GM21515 (cell line): Measurements from ENCODE around the gene HELT.
A peak's percentile ranks its signal among the peaks of the same experiment; 100 is the strongest.

ENCODE experiments used
- ATAC-seq: cut with Tn5 transposase; IDR thresholded peaks from one replicate; pipeline ENCODE4 v1.9.1; 2021; ENCODE audit not compliant: unreplicated experiment

The HELT gene

GRCh38 chr4:185003596-185004351, 14.5 kb upstream of the HELT start:
- no peak for ATAC-seq

- peak; percentile 28 for ATAC-seq
These were observed 13.6 kb upstream of the HELT start for GRCh38 chr4:185004562-185005218.

GRCh38 chr4:185005219-185005819, 13.0 kb upstream of the HELT start:
- peak; percentile 82 for ATAC-seq

GRCh38 chr4:185011408-185011807, 6.9 kb upstream of the HELT start:
- ATAC-seq: no peak

GRCh38 chr4:185013417-185014125, 4.7 kb upstream of the HELT start:
- ATAC-seq: no peak

- no peak for ATAC-seq
These were observed 3.2 kb upstream of the HELT start for GRCh38 chr4:185015108-185015507.

- ATAC-seq: no peak
These were observed 2.0 kb upstream of the HELT start for GRCh38 chr4:185016101-185016940.

GRCh38 chr4:185016946-185017758, 1.1 kb upstream of the HELT start:
- no peak for ATAC-seq

- no peak for ATAC-seq
These were observed 655 bp downstream of the HELT start for GRCh38 chr4:185018834-185019455.

- ATAC-seq: no peak
These were observed 1.4 kb downstream of the HELT start for GRCh38 chr4:185019456-185020292.

- ATAC-seq: no peak
These were observed 2.1 kb downstream of the HELT start for GRCh38 chr4:185020293-185020808.

GRCh38 chr4:185020863-185021761, 2.8 kb downstream of the HELT start:
- ATAC-seq: no peak

- no peak for ATAC-seq
These were observed 5.2 kb downstream of the HELT start for GRCh38 chr4:185023471-185023870.

- ATAC-seq: no peak
These were observed 10.3 kb downstream of the HELT start for GRCh38 chr4:185028625-185029024.

GRCh38 chr4:185031611-185032010, 13.3 kb downstream of the HELT start:
- no peak for ATAC-seq

GRCh38 chr4:185033072-185033471, 14.8 kb downstream of the HELT start:
- ATAC-seq: no peak

- ATAC-seq: no peak
These were observed 15.7 kb downstream of the HELT start for GRCh38 chr4:185033950-185034349.
